ENCODE data around the gene KPNA4. TPM values are rescaled to one million over a fixed set of nuclear protein-coding genes. Genes with fewer than 3 reads are reported as not detected.
"Not testable (repeated sequence)": the region's sequence is repeated elsewhere in the genome, so short reads cannot be mapped to it uniquely, and the experiment has no call there.

KPNA4 gene
- total RNA-seq, 1 donor from 2014 or later, result 36.3 TPM

GRCh38 chr3:160516391-160516790 lies 49.0 kb downstream of the KPNA4 start:
- not testable (repeated sequence) for FAIRE-seq; DNase-seq (ENCODE audit: low spot score in 2 of 2)

GRCh38 chr3:160501325-160501724 lies 64.0 kb downstream of the KPNA4 start:
- no peak for DNase-seq (ENCODE audit: low spot score in 2 of 2)
- no peak for FAIRE-seq

GRCh38 chr3:160498202-160498601 lies 67.2 kb downstream of the KPNA4 start:
- no peak for FAIRE-seq
- no peak for DNase-seq (ENCODE audit: low spot score in 2 of 2)

- DNase-seq (ENCODE audit: low spot score in 2 of 2) (no peak), FAIRE-seq (no peak)
These were observed 75.2 kb downstream of the KPNA4 start for GRCh38 chr3:160490166-160490565.

- DNase-seq (ENCODE audit: low spot score in 2 of 2) (no peak), FAIRE-seq (peak; percentile 97)
These were observed 78.9 kb downstream of the KPNA4 start for GRCh38 chr3:160486459-160486869.

GRCh38 chr3:160482796-160483195 lies 82.6 kb downstream of the KPNA4 start:
- FAIRE-seq (no peak), DNase-seq (ENCODE audit: low spot score in 2 of 2) (no peak)

- no peak for DNase-seq (ENCODE audit: low spot score in 2 of 2)
- no peak for FAIRE-seq
These were observed 83.5 kb downstream of the KPNA4 start for GRCh38 chr3:160481856-160482255.

GRCh38 chr3:160480931-160481330 lies 84.4 kb downstream of the KPNA4 start:
- no peak for FAIRE-seq
- DNase-seq (ENCODE audit: low spot score in 2 of 2), result no peak

- DNase-seq (ENCODE audit: low spot score in 2 of 2) (no peak), FAIRE-seq (no peak)
These were observed 86.0 kb downstream of the KPNA4 start for GRCh38 chr3:160479376-160479775.

- no peak for FAIRE-seq
- DNase-seq (ENCODE audit: low spot score in 2 of 2), result no peak
These were observed 87.0 kb downstream of the KPNA4 start for GRCh38 chr3:160478338-160478737.

GRCh38 chr3:160477750-160478149 lies 87.6 kb downstream of the KPNA4 start:
- DNase-seq (ENCODE audit: low spot score in 2 of 2), result no peak
- FAIRE-seq, result no peak

GRCh38 chr3:160475884-160476283 lies 89.5 kb downstream of the KPNA4 start:
- FAIRE-seq, result no peak
- DNase-seq (ENCODE audit: low spot score in 2 of 2), result no peak

GRCh38 chr3:160475153-160475552 lies 90.2 kb downstream of the KPNA4 start:
- no peak for DNase-seq (ENCODE audit: low spot score in 2 of 2)
- FAIRE-seq, result no peak

GRCh38 chr3:160474416-160474838 lies 90.9 kb downstream of the KPNA4 start:
- FAIRE-seq (no peak), DNase-seq (ENCODE audit: low spot score in 2 of 2) (no peak)

- FAIRE-seq (no peak), DNase-seq (ENCODE audit: low spot score in 2 of 2) (no peak)
These were observed 91.4 kb downstream of the KPNA4 start for GRCh38 chr3:160473978-160474377.

GRCh38 chr3:160473221-160473620 lies 92.2 kb downstream of the KPNA4 start:
- FAIRE-seq, result no peak
- no peak for DNase-seq (ENCODE audit: low spot score in 2 of 2)

- no peak for DNase-seq (ENCODE audit: low spot score in 2 of 2)
These were observed 93.0 kb downstream of the KPNA4 start for GRCh38 chr3:160472344-160472743.

GRCh38 chr3:160471892-160472291 lies 93.5 kb downstream of the KPNA4 start:
- no peak for FAIRE-seq
- no peak for DNase-seq (ENCODE audit: low spot score in 2 of 2)

More at GRCh38 chr3:160472344-160472743, 93.0 kb downstream of the KPNA4 start:
- FAIRE-seq, result no peak

- no peak for DNase-seq (ENCODE audit: low spot score in 2 of 2)
- FAIRE-seq, result no peak
These were observed 95.2 kb downstream of the KPNA4 start for GRCh38 chr3:160470181-160470580.

GRCh38 chr3:160464971-160465370 lies 100.4 kb downstream of the KPNA4 start:
- no peak for DNase-seq (ENCODE audit: low spot score in 2 of 2)
- peak; percentile 66 for FAIRE-seq

GRCh38 chr3:160464321-160464720 lies 101.0 kb downstream of the KPNA4 start:
- FAIRE-seq (peak; percentile 95), DNase-seq (ENCODE audit: low spot score in 2 of 2) (no peak)

- FAIRE-seq, result no peak
- no peak for DNase-seq (ENCODE audit: low spot score in 2 of 2)
These were observed 105.3 kb downstream of the KPNA4 start for GRCh38 chr3:160460033-160460432.

GRCh38 chr3:160459450-160459970 lies 105.9 kb downstream of the KPNA4 start:
- DNase-seq (ENCODE audit: low spot score in 2 of 2) (no peak), FAIRE-seq (no peak)
